ENCODE data around the gene BMP7.

GRCh38 chr20:57124366-57124765 lies 142.1 kb downstream of the BMP7 start:
- TF ChIP-seq GATA2 (IDR thresholded peaks at IDR 0.05; ENCODE audit: low read depth, low read length) (no peak), GATA3 (IDR thresholded peaks at IDR 0.05; ENCODE audit: low read depth, low read length) (no peak)

All from SH-SY5Y (cell line).